Mononuclear cell (primary cell): Measurements from ENCODE around the gene ZNF683. TPM values are rescaled to one million over a fixed set of nuclear protein-coding genes. Genes with fewer than 3 reads are reported as not detected.
"Not testable (repeated sequence)": the region's sequence is repeated elsewhere in the genome, so short reads cannot be mapped to it uniquely, and the experiment has no call there.

Source experiments
- H3K27me3 ChIP-seq: 2 replicates; pipeline ENCODE4 v1.6.0; 2011; ENCODE audit warnings: low read length, control low read depth; ENCODE audit not compliant: insufficient read depth
- H3K4me1 ChIP-seq: 2 replicates; pipeline ENCODE4 v1.5.1; 2011; ENCODE audit warnings: mild to moderate bottlenecking, low read length, control low read depth; ENCODE audit not compliant: insufficient read depth
- H3K4me3 ChIP-seq: 2 replicates; pipeline ENCODE4 v1.5.1; 2011; ENCODE audit warnings: mild to moderate bottlenecking, low read length, moderate library complexity
- H3K9me3 ChIP-seq: 2 replicates; pipeline ENCODE4 v1.5.1; 2011; ENCODE audit warnings: low read depth, mild to moderate bottlenecking, control low read depth, low read length
- total RNA-seq: library from RNA; depleted of rRNA; stranded (reverse); fragments of >200 nt; gene quantifications from one replicate; pipeline ENCODE4 v1.2.3, GENCODE V29; 2012

Gene ZNF683
- total RNA-seq, 1 donor: 1.8 TPM

GRCh38 chr1:26340047-26340481 lies 32.5 kb downstream of the ZNF683 start:
- Histone ChIP-seq H3K9me3 (no peaks in the 10 kb centered on the region), H3K4me1 (peaks cover 16% of the 10 kb centered on the region), H3K27me3 (no peaks in the 10 kb centered on the region), H3K4me3 (no peak overlapping the region)

- Histone ChIP-seq H3K27me3 (no peaks in the 10 kb centered on the region), H3K4me1 (peaks cover 21% of the 10 kb centered on the region), H3K9me3 (no peaks in the 10 kb centered on the region), H3K4me3 (no peak overlapping the region)
Measured at GRCh38 chr1:26338670-26339069, 33.9 kb downstream of the ZNF683 start.

GRCh38 chr1:26337625-26338024 lies 34.9 kb downstream of the ZNF683 start:
- H3K4me1 ChIP-seq: peaks cover 26% of the 10 kb centered on the region
- H3K9me3 ChIP-seq: no peaks in the 10 kb centered on the region
- no peaks in the 10 kb centered on the region for H3K27me3 ChIP-seq
- no peak overlapping the region for H3K4me3 ChIP-seq

- no peaks in the 10 kb centered on the region for H3K27me3 ChIP-seq
- no peak overlapping the region for H3K4me3 ChIP-seq
- H3K9me3 ChIP-seq: no peaks in the 10 kb centered on the region
- peaks cover 26% of the 10 kb centered on the region for H3K4me1 ChIP-seq
Measured at GRCh38 chr1:26337206-26337535, 35.4 kb downstream of the ZNF683 start.

- Histone ChIP-seq H3K9me3 (no peaks in the 10 kb centered on the region), H3K27me3 (no peaks in the 10 kb centered on the region), H3K4me3 (peak overlapping the region; percentile 47), H3K4me1 (peaks cover 26% of the 10 kb centered on the region)
Measured at GRCh38 chr1:26336477-26337205, 35.9 kb downstream of the ZNF683 start.

- Histone ChIP-seq H3K4me1 (peaks cover 26% of the 10 kb centered on the region), H3K4me3 (peak overlapping the region; percentile 47)
Measured at GRCh38 chr1:26335774-26336476, 36.6 kb downstream of the ZNF683 start.

GRCh38 chr1:26333312-26333711 lies 39.2 kb downstream of the ZNF683 start:
- H3K9me3 ChIP-seq, H3K4me3 ChIP-seq, H3K27me3 ChIP-seq: not testable (repeated sequence)
- H3K4me1 ChIP-seq: peaks cover 26% of the 10 kb centered on the region

More at GRCh38 chr1:26335774-26336476, 36.6 kb downstream of the ZNF683 start:
- no peaks in the 10 kb centered on the region for H3K27me3 ChIP-seq
- H3K9me3 ChIP-seq: no peaks in the 10 kb centered on the region

GRCh38 chr1:26330276-26330675 lies 42.3 kb downstream of the ZNF683 start:
- Histone ChIP-seq H3K27me3 (no peaks in the 10 kb centered on the region), H3K4me3 (no peak overlapping the region), H3K4me1 (peaks cover 12% of the 10 kb centered on the region), H3K9me3 (no peaks in the 10 kb centered on the region)

- not testable (repeated sequence) for H3K27me3 ChIP-seq, H3K9me3 ChIP-seq, H3K4me1 ChIP-seq, H3K4me3 ChIP-seq
Measured at GRCh38 chr1:26329380-26329779, 43.2 kb downstream of the ZNF683 start.

- H3K4me1 ChIP-seq: peaks cover 4% of the 10 kb centered on the region
- H3K9me3 ChIP-seq: no peaks in the 10 kb centered on the region
- no peak overlapping the region for H3K4me3 ChIP-seq
- H3K27me3 ChIP-seq: no peaks in the 10 kb centered on the region
Measured at GRCh38 chr1:26328597-26328996, 44.0 kb downstream of the ZNF683 start.

GRCh38 chr1:26327956-26328362 lies 44.6 kb downstream of the ZNF683 start:
- Histone ChIP-seq H3K9me3 (no peaks in the 10 kb centered on the region), H3K27me3 (no peaks in the 10 kb centered on the region), H3K4me3 (no peak overlapping the region), H3K4me1 (no peaks in the 10 kb centered on the region)

GRCh38 chr1:26324550-26324949 lies 48.0 kb downstream of the ZNF683 start:
- Histone ChIP-seq H3K27me3 (no peaks in the 10 kb centered on the region), H3K4me3 (no peak overlapping the region), H3K9me3 (no peaks in the 10 kb centered on the region), H3K4me1 (peaks cover 29% of the 10 kb centered on the region)

GRCh38 chr1:26323382-26323781 lies 49.2 kb downstream of the ZNF683 start:
- no peaks in the 10 kb centered on the region for H3K27me3 ChIP-seq
- peaks cover 41% of the 10 kb centered on the region for H3K4me1 ChIP-seq
- no peaks in the 10 kb centered on the region for H3K9me3 ChIP-seq
- no peak overlapping the region for H3K4me3 ChIP-seq

GRCh38 chr1:26322042-26322331 lies 50.6 kb downstream of the ZNF683 start:
- Histone ChIP-seq H3K27me3 (no peaks in the 10 kb centered on the region), H3K4me1 (peaks cover 55% of the 10 kb centered on the region), H3K4me3 (no peak overlapping the region), H3K9me3 (no peaks in the 10 kb centered on the region)

- Histone ChIP-seq H3K27me3 (no peaks in the 10 kb centered on the region), H3K9me3 (no peaks in the 10 kb centered on the region), H3K4me3 (no peak overlapping the region), H3K4me1 (peaks cover 60% of the 10 kb centered on the region)
Measured at GRCh38 chr1:26321315-26322041, 51.1 kb downstream of the ZNF683 start.
